AG10803 (cell line): ENCODE measurements around the gene RING1.
A peak's percentile ranks its signal among the peaks of the same experiment; 100 is the strongest.

ENCODE experiments used
- DNase-seq: peaks from one replicate; pipeline ENCODE4 v3.0.0; 2010; ENCODE audit warnings: low read depth
- H3K4me3 ChIP-seq: 2 replicates; pipeline ENCODE4 v1.5.1; 2011; ENCODE audit warnings: mild to moderate bottlenecking, low read length, control low read depth
- TF ChIP-seq, protein P1 (sequence below): conservative IDR thresholded peaks from 2 replicates; pipeline ENCODE4 v1.5.1; 2011; ENCODE audit warnings: mild to moderate bottlenecking, low read length, control low read depth, inconsistent platforms

Gene RING1

DNA sequence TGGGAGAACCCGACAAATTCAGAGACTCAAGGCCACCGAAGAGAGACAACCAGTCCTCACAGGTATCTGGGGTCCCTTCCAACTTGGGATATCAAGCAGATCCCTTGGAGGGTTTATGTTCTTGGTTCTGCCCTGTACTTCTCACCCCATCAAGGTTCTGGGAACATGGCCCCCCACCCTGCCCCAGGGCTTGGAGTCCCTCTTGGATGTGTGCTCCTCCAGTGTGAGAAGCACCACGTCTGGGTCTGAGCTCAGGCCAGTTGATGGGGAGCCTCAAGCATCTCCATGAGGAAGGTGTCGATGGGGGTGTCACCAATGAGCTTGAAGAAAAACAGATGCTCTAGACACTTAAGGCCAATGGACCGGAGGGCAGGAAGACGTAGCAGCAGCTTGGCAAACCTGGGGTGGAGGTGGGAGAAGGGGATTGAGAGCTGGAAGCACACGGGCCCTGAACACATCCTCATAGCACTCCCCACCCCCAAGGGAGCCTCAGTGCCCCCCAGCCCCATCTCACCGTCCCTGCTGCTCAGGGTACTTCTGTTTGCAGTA lies 13.8 kb upstream of the RING1 start:
- DNase-seq: no peak
- H3K4me3 ChIP-seq: no peak overlapping the region
- TF ChIP-seq, protein P1, sequence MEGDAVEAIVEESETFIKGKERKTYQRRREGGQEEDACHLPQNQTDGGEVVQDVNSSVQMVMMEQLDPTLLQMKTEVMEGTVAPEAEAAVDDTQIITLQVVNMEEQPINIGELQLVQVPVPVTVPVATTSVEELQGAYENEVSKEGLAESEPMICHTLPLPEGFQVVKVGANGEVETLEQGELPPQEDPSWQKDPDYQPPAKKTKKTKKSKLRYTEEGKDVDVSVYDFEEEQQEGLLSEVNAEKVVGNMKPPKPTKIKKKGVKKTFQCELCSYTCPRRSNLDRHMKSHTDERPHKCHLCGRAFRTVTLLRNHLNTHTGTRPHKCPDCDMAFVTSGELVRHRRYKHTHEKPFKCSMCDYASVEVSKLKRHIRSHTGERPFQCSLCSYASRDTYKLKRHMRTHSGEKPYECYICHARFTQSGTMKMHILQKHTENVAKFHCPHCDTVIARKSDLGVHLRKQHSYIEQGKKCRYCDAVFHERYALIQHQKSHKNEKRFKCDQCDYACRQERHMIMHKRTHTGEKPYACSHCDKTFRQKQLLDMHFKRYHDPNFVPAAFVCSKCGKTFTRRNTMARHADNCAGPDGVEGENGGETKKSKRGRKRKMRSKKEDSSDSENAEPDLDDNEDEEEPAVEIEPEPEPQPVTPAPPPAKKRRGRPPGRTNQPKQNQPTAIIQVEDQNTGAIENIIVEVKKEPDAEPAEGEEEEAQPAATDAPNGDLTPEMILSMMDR: no peak

GRCh38 chr6:33195304-33196165 lies 12.8 kb upstream of the RING1 start:
- DNase-seq: no peak
- TF ChIP-seq, protein P1: no peak
- H3K4me3 ChIP-seq: no peak overlapping the region

GRCh38 chr6:33197431-33198048 lies 10.8 kb upstream of the RING1 start:
- H3K4me3 ChIP-seq: peak overlapping the region; percentile 17; the same call in 1 of the 2 replicates
- TF ChIP-seq, protein P1: peak; percentile 76
- DNase-seq: peak; percentile 64

GRCh38 chr6:33198159-33198852 lies 10.0 kb upstream of the RING1 start:
- no peak for DNase-seq
- TF ChIP-seq, protein P1: no peak
- no peak overlapping the region; the same call in none of the 2 replicates for H3K4me3 ChIP-seq

DNA sequence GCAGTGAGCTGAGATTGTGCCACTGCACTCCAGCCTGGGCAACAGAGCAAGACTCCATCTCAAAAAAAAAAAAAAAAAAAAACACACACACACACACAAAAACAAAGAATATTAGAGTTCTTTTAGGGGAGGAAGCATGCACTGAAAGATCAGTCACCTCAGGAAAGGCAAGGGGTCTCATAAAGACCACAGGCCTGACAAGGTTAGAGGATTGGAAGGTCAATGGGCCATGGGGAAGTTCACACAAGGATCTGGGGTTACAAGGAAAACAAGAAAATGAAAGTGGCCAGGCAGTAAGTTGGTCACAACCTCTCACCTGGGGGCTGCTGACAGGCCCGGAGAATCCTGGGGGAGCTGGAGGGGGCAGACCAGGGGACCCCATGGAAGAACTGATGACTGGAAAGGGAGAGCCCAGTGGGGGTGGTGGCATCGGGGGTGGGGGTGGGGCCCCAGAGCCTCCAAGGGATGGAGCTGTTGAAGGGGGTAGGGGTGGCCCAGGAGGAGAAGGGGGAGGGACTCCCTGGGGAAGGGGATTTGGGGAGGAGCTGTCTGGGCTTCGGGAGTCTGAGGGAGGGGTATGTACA lies 9.4 kb upstream of the RING1 start:
- DNase-seq: no peak
- peak overlapping the region; percentile 81 for H3K4me3 ChIP-seq
- TF ChIP-seq, protein P1: no peak

- TF ChIP-seq, protein P1: no peak
- peak; percentile 62 for DNase-seq
- H3K4me3 ChIP-seq: peak overlapping the region; percentile 81
These were observed 8.5 kb upstream of the RING1 start for GRCh38 chr6:33199687-33200218.
